Bone marrow (tissue), 2 donors: ENCODE results near the gene PHC2.
"Not testable (repeated sequence)": the region's sequence is repeated elsewhere in the genome, so short reads cannot be mapped to it uniquely, and the experiment has no call there.

Source experiments
- DNase-seq, 2 donors: peaks; one replicate each; lab custom pipeline; 2025; lab: John Stamatoyannopoulos, UW

PHC2 gene

GRCh38 chr1:33310702-33311101 lies 120.2 kb downstream of the PHC2 start:
- no peak for DNase-seq

- DNase-seq = not testable (repeated sequence)
Observed at GRCh38 chr1:33309351-33309750, 121.5 kb downstream of the PHC2 start.

GRCh38 chr1:33307494-33307864 lies 123.4 kb downstream of the PHC2 start:
- DNase-seq = no peak

- no peak for DNase-seq
Observed at GRCh38 chr1:33306653-33307493, 124.0 kb downstream of the PHC2 start.

GRCh38 chr1:33305816-33306652 lies 124.9 kb downstream of the PHC2 start:
- no peak for DNase-seq

GRCh38 chr1:33305016-33305415 lies 125.9 kb downstream of the PHC2 start:
- DNase-seq = no peak

- DNase-seq = peak in 1 of 2 donors; percentile 14
Observed at GRCh38 chr1:33302325-33302724, 128.6 kb downstream of the PHC2 start.

- DNase-seq = no peak
Observed at GRCh38 chr1:33301273-33301984, 129.5 kb downstream of the PHC2 start.

GRCh38 chr1:33300673-33301072 lies 130.2 kb downstream of the PHC2 start:
- DNase-seq = no peak

- no peak for DNase-seq
Observed at GRCh38 chr1:33299461-33300155, 131.3 kb downstream of the PHC2 start.

- peak; percentile 51 to 52 for DNase-seq
Observed at GRCh38 chr1:33298623-33299277, 132.1 kb downstream of the PHC2 start.

GRCh38 chr1:33297911-33298622 lies 132.8 kb downstream of the PHC2 start:
- DNase-seq = no peak

GRCh38 chr1:33296824-33297223 lies 134.1 kb downstream of the PHC2 start:
- DNase-seq = no peak

- no peak for DNase-seq
Observed at GRCh38 chr1:33296082-33296458, 134.8 kb downstream of the PHC2 start.

- DNase-seq = peak; percentile 19 to 64
Observed at GRCh38 chr1:33295450-33296081, 135.3 kb downstream of the PHC2 start.

- DNase-seq = no peak
Observed at GRCh38 chr1:33295023-33295422, 135.9 kb downstream of the PHC2 start.

GRCh38 chr1:33294071-33295010 lies 136.6 kb downstream of the PHC2 start:
- DNase-seq = no peak

- no peak for DNase-seq
Observed at GRCh38 chr1:33292726-33293340, 138.1 kb downstream of the PHC2 start.

GRCh38 chr1:33290615-33291014 lies 140.3 kb downstream of the PHC2 start:
- DNase-seq = not testable (repeated sequence)
